Right renal pelvis (tissue), 4 donors: Measurements from ENCODE around the gene TPSB2. TPM values are rescaled to one million over a fixed set of nuclear protein-coding genes. Genes with fewer than 3 reads are reported as not detected.
"Not testable (repeated sequence)": the region's sequence is repeated elsewhere in the genome, so short reads cannot be mapped to it uniquely, and the experiment has no call there.

Source experiments
- DNase-seq, 4 donors: peaks; one replicate each; pipeline ENCODE4 v3.0.0-alpha.2; 2013; ENCODE audit warnings: low read depth in 4 of 4, low spot score in 3 of 4, missing footprints in 1 of 4
- polyA plus RNA-seq, 4 donors: library from polyadenylated mRNA; unstranded; fragments of 120-200 nt; gene quantifications; one replicate each; pipeline ENCODE4 v1.2.1, GENCODE V29; 2013; ENCODE audit not compliant: insufficient read length in 4 of 4

The TPSB2 gene
- under 1 TPM in 1 of 4 donors, not detected in 3; 0.16 TPM for polyA plus RNA-seq

DNA sequence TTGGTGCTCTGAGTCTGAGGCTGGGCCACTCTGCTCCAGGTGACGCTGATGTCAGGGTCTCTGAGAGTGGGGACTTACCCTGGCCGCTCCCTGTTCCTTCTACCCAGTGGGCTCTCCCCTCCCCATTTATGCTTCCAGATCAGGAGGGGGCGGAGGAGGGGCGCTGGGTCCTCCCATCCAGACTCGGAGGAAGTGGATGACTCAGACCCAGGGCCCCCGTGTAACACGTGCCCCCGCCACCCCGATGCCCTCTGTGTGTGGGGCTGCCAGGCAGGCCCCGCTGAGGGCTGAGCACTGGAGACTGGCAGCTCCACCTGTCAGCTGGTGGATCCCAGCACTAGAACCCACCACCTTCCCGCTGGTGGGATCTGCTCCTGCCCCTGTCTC, at the start of gene TPSB2:
Gene TPSB2 (minus strand): TSS at position 101 of the 387 bp plus-strand sequence. CDS start 233 bp downstream, outside the sequence.
- not testable (repeated sequence) for DNase-seq

DNA sequence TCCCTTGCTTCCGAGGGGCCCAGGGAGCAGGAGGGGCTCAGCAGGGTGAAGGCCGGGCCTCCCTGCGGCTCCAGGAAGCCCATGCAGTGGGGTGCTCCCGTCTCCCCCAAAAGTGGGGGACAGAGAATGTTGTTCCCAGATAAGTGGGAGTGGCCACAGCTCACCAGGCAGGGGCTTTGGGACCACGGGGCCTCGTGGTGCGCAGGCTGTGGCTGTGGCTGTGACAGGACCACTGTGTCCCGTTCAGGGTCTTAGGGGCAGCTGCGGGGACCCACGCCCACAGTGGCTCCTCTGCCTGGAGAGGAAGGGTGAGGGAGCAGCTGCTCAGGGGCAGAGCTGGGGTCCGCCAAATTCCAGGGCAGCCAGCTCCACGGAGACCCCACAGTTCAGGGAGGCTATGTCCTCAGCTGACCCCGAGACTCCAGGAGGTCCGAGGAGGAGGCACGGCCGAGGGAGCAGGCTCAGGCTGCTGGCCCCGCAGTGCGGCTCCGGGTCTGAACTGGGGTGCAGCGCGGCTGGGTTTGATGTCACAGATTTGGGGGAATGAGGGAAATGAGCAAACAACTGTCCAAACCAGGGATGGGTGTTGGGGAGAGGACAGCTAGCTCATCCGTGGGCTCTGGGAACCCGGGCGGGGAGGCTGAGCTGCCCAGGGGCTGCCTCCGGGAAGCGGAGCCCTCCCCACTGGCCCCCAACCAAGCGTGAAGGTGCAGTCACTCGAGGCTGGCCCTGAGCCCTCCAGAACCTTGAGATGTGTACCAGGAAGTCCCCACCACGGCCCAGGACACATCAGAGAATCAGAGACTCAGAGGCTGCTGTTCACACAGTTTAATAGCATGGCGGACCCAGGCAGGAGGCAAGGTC, 49.3 kb upstream of the TPSB2 start:
- no peak for DNase-seq

DNA sequence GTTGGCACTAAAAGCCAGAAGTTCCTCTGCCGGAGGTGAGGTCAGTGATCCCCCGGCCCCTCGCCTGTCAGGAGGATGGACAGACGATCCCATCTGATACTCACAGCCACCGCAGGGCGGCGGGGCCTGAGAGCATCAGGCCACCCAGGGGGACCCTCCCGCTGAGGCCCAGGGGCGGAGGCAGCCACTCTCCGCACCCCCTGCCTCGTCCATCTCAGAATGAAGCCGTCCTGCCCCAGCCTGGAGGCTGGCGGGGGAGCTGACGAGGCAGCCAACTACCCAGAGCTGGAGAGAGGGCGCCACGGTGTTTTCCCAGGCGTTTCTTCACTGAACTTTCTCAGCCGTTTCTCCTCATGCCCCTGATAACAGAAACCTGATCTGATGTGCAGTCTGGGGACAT, 48.5 kb upstream of the TPSB2 start:
- no peak for DNase-seq

DNA sequence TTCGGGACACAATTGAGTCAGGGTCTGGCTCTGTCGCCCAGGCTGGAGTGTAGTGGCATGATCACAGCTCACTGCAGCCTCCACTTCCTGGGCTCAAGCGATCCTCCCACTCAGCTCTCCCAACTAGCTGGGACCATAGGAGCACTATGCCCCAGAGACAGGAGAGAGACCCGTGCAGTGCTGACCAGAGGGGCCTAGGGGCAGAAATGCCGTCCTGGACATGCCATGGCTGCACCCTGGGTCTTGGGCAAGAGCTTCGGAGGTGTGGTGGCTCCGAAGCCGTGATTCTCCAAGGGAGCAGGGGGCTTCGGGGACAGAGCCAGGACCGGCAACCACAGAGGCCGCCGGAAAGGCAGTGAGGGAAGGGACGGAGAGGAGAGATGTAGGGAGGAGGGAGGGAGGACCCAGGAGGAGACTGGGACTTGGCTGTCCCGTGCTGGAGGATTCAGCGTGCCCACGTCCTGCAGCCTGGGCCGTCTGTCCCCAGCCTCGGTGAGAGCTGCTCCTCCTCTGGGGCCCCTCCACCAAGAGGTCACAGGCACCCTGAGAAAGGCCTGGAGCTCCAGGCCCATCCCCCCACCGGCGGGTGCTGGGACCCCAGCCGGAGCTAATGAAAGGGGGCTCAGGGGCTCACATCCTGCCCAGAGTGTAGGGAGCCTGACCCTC, 47.8 kb upstream of the TPSB2 start:
- no peak for DNase-seq

DNA sequence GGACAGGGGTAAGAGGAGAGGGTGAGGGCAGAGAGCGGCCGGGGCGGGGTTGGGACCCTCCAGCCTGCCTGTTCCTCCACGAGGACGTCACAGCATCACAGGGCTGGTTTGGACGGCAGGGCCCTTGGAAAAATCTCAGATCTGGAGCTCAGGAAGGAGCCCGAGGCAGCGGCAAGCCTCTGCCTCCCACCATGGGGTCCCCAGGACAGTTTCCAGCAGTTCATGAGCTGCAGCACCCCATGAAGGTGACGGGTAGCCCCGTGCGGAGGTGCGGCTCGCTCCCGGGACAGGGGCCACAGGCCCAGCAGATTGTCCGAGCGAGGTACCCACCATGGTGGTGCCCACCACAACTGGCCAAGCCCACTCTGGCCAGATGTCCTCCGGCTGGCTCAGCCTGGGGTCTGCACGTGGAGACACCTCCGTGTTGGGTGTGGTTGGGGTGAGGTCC, 47.2 kb upstream of the TPSB2 start:
- no peak for DNase-seq

DNA sequence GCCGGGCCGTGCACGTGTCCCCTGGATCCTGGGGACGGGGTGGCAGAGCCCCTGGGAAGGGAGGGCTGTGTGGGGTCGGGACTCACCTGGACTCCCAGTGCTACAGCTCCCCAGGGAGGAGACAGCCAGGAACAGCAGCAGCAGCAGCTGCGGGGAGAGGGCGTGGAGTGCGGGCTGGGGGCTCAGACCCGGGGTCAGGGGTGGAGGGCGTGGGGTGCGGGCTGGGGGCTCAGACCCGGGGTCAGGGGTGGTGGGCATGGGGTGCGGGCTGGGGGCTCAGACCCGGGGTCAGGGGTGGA, 46.5 kb upstream of the TPSB2 start:
- DNase-seq = no peak

DNA sequence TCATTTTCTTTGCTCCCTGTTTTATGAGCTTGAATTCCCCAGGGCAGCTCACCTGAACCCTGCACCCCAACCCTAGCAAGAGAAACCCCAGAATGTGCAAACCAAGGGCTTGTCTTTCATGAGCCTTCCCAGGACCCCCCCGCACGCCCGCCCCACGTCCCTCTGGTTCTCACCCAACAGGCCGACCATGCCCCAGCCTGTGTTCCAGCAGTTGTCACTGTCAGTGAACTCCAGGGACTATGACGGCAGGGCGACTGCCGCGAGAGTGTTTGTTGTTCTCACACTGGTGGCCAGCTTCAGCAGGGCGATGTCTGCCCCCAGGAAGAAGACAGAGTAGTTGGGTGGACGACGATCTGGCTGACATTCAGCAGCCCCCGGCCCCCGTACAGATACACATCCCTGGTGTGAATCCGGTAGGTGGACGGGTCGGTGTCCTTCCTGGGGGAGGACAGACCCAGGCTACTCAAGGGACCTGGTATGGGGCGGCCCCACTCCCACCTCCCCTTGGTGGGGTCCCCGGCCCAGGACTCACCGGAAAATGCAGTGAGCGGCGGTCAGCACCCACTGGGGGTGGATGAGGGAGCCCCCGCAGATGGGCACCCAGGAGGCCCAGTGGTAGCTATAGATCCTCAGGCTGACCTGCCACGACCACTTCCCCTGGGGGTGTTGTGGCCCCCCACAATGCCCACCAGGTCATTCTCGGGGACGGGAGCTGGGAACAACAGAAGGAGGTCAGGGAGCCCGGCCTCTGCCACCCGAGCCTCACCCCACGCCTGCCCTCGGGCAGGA, 46.0 kb upstream of the TPSB2 start:
- DNase-seq = no peak

DNA sequence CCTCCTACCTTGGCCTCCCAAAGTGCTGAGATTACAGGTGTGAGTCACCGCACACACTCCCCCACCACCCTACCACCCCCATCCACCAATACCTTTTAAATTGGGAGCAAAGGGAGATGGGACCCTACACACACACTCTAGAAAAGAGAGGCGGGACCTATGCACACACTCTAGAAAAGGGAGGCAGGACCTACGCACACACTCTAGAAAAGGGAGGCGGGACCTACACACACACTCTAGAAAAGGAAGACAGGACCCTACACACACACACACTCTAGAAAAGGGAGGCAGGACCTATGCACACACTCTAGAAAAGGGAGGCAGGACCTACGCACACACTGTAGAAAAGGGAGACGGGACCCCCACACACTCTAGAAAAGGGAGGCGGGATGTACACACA, 44.8 kb upstream of the TPSB2 start:
- DNase-seq = no peak

DNA sequence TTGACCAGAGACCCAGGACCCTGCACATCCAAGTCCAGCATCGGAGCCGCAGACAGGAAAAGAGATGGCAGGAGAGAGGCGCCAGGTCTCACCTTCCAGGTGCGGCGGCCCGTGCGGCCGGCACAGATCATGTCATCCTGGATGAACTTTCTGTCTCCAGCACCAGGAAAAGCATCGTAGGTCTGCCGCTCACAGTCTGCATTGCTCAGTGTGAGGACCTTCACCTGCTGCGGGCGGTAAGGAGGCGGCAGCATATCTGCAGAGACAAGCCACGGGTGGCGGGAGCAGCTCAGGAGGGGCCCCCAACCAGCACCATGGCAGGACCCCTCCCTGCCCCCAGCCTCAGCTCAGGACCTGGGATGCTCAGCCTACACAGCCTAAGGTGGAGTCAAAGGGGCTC, 43.8 kb upstream of the TPSB2 start:
- DNase-seq = no peak

DNA sequence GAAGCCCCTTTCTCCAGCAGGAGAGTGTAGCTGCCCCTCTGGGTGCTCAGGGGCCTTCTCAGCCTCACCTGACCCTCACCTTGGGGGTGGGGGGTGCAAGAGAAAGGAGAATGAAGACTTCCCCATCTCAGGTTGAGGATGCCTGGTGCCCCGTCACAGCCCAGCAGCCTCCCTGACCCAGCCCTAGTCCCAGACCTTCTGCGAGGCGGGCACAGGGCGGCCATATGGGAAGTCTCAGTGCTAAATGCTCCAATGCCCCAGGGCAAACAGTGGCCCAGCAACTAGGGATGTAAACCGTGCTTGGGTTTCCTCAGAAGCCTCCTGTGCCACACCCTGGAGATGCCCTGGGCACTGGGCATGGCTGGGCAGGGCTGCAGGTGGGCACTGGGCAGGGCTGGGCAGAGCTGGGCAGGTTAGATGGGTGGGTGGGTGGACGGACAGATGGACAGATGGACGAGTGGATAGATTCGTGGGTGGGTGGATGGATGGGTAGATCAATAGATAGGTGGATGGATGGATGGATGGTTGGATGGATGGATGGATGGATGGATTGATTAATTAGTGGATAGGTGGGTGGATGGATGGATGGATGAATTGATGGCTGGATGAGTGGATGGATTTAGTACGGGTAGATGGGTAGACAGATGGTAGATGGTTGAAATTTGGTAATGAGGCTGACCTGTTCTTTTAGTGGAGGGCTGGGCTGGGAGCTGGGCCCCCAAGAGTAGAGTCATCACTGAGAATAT, 42.6 kb upstream of the TPSB2 start:
- DNase-seq = no peak

DNA sequence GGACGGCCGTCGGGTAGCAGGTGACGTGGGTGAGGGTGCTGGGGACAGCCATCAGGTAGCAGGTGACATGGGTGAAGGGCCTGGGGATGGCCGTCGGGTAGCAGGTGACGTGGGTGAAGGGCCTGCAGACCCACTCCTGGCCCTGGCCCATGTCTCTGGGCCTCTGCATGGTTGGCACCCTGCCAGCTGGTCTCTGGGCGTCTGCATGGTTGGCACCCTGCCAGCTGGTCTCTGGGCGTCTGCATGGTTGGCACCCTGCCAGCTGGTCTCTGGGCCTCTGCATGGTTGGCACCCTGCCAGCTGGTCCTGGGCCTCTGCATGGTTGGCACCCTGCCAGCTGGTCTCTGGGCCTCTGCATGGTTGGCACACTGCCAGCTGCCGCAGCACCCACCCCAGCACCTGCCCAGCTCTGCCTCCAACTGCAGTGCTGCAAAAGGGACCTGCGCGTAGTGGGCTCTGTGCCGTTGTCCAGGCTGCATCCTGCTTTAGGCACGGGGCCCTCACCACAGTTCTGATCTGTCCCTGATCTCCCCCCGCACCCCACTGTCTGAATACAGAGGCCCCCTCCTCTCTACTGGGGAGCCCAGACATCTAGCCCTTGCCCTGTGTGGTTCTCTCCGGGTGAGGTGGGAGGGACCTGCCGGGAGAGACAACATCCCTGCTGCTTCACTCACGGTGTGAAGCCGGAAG, 41.9 kb upstream of the TPSB2 start:
- not testable (repeated sequence) for DNase-seq

DNA sequence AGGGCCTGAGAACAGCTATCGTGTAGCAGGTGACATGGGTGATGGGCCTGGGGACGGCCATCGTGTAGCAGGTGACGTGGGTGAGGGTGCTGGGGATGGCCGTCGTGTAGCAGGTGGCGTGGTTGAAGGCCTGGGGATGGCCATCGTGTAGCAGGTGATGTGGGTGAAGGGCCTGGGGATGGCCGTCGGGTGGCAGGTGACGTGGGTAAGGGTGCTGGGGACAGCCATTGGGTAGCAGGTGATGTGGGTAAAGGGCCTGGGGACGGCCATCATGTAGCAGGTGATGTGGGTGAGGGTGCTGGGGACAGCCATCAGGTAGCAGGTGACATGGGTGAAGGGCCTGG, 41.4 kb upstream of the TPSB2 start:
- no peak for DNase-seq

DNA sequence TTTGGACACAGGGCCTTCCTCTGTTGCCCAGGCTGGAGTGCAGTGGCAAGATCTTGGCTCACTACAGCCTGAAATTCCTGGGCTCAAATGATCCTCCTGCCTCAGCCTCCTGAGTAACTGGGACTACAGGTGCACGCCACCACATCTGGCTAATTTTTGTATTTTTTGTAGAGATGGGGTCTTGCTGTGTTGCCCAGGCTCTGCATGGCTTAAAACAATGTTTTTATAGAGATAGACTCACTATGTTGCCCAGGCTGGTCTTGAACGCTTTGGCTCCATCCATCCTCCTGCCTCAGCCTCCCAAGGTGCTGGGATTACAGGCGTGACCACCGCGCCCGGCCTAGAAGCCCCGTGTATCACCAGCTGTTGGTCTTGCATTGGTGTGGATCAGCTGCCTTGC, 39.4 kb upstream of the TPSB2 start:
- DNase-seq = not testable (repeated sequence)

DNA sequence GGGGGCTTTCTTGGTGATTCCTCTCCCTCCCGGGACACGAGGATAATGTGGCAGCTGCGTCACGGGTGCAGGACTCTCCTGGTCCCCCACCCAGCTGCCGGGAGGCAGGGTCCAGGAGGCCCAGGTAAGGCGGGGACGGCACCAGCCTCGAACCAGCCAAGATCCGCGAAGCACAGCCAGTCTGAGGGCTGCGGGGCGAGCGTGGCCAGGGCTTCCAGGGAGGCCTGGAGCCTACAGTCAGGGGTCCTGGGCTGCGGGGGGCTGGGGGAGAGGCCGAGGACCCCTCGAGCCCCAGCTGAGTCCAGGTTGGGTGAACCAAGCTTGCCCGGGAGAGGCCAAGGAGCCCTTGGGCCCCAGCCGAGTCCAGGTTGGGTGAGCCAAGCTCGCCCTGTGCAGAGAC, 35.8 kb upstream of the TPSB2 start:
- DNase-seq = no peak

DNA sequence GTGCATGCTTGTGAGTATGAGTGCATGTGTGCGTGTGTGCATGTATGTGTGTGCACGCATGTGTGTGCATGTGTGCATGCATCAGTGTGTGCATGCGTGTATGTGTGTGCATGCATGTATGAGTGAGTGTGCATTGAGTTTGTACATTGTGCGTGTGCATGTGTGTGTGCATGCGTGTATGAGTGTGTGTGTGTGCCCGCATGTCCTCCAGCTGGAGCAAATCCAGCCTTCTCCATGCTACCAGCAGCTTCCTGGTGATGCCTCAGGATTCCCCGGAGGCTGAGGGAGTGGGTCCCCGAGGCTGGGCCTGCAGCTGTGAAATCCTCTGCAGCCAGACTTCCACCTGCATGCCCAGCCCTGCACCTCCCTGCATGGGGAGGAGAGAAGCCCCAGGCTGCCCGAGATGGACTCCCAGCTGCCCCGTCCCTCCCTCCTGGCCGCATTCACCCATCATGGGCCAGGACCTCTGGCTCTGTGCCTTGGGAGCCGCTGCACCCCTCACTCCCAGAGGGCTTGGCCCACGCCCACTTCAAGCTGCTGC, 35.2 kb upstream of the TPSB2 start:
- DNase-seq = no peak

DNA sequence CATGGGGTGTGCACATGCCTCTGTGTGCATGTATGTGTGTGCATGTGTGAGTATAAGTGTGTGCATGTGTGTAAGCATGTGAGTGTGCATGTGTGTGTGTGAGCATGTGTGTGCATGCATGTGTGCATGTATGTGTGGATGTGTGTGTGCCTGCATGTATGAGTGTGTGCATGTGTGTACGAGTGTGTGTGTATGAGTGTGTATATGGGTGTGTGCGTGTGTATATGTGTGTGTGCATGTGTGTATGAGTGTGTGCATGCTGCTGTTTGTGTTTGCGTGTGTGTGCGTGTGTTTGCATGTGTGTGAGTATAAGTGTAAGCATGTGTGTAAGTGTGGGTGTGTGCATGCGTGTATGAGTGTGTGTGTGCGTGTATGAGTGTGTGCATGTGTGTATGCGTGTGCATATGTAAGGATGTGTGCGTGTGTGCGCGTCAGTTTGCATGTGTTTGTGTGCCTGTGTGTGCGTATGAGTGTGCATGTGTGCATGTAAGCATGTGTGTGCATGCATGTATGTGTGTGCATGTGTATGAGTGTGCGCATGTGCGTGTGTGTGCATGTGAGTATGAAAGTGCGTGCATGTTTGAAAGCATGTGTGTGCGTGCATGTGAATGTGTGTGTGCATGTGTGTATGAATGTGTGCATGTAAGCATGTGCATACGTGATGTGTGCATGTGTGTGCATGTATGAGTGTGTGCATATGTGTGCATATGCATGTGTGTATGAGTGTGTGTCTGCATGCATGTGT, 34.5 kb upstream of the TPSB2 start:
- no peak for DNase-seq

DNA sequence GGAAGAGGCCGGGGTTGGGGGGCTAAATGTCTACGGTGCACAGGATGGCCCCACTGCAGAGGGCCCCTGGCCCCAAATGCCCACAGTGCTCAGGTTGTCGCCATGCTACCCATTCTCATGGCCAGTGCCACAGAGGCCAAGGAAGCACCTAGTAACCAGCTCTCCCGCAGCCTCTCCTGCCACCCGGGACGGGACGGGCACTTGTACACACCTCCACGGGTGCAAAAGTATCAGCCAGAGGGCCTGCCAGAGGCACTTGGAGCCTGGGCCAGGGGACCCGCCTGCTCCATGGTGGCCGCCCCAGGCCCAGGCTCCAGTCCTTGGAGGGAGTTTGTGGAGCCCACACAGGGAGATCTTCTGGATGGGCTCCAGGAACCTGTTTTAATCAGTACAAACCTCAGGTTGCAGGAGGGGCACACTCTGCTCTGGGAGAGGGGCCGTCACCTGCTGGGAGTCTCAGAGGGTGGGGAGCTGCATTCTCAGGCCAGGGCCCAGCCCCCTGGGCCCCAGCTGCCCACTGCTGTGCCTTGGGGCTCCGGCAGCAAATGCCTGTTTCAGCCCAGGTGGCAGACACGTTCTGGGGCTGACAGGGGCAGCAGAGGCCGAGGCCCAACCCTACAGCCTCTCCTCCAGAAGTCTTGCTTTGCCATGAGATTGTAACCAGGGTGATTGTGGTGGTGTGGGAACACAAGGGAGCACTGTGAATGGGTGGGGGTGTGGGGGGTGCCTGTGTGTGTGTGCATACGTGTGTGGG, 33.8 kb upstream of the TPSB2 start:
- DNase-seq = no peak

DNA sequence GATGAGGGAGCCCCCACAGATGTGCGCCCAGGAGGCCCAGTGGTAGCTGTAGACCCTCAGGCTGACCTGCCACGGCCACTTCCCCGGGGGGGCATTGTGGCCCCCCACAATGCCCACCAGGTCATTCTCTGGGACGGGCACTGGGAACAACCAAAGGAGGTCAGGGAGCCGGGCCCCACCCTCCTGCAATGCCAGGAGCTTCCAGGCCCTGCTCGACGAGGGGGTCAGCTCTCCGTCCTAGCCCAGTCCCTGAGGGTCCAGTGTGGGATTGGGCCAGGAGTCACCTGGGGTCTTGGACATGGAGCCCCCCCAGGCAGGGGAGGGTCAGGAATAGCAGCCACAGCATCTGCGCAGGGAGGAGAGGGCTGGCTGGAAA, 32.9 kb upstream of the TPSB2 start:
- DNase-seq = no peak
